ENCODE data around the gene MRPL2.
A peak's percentile ranks its signal among the peaks of the same experiment; 100 is the strongest.

MRPL2 gene

GRCh38 chr6:43059168-43060033 lies at the start of gene MRPL2, which contains the start of gene KLC4:
Gene MRPL2, minus strand, starts transcription at chr6:43059434. Its CDS starts 53 bp downstream, at chr6:43059381.
Gene KLC4, plus strand, starts transcription at chr6:43059631. Its CDS starts 1,705 bp downstream, at chr6:43061336.
- DNase-seq = peak; percentile 97

- no peak for DNase-seq
These were observed 48.3 kb upstream of the MRPL2 start for GRCh38 chr6:43107344-43108062.

GRCh38 chr6:43105538-43106222 lies 46.4 kb upstream of the MRPL2 start:
- DNase-seq = no peak

GRCh38 chr6:43103253-43103876 lies 44.1 kb upstream of the MRPL2 start:
- no peak for DNase-seq

- DNase-seq = no peak
These were observed 42.3 kb upstream of the MRPL2 start for GRCh38 chr6:43101497-43101896.

- DNase-seq = no peak
These were observed 38.3 kb upstream of the MRPL2 start for GRCh38 chr6:43097502-43097901.

GRCh38 chr6:43097098-43097489 lies 37.9 kb upstream of the MRPL2 start:
- DNase-seq = no peak

- DNase-seq = no peak
These were observed 37.3 kb upstream of the MRPL2 start for GRCh38 chr6:43096451-43097097.

GRCh38 chr6:43095939-43096338 lies 36.7 kb upstream of the MRPL2 start:
- no peak for DNase-seq

GRCh38 chr6:43093436-43094289 lies 34.4 kb upstream of the MRPL2 start:
- DNase-seq = no peak

- no peak for DNase-seq
These were observed 33.4 kb upstream of the MRPL2 start for GRCh38 chr6:43092635-43093034.

GRCh38 chr6:43091436-43091991 lies 32.3 kb upstream of the MRPL2 start:
- no peak for DNase-seq

- no peak for DNase-seq
These were observed 31.8 kb upstream of the MRPL2 start for GRCh38 chr6:43091020-43091419.

- DNase-seq = no peak
These were observed 31.3 kb upstream of the MRPL2 start for GRCh38 chr6:43090559-43090956.

GRCh38 chr6:43089874-43090558 lies 30.8 kb upstream of the MRPL2 start:
- DNase-seq = no peak

- DNase-seq = no peak
These were observed 30.2 kb upstream of the MRPL2 start for GRCh38 chr6:43089467-43089866.

- DNase-seq = no peak
These were observed 29.4 kb upstream of the MRPL2 start for GRCh38 chr6:43088654-43089056.

GRCh38 chr6:43086022-43086658 lies 26.9 kb upstream of the MRPL2 start:
- peak; percentile 20 for DNase-seq

- no peak for DNase-seq
These were observed 23.8 kb upstream of the MRPL2 start for GRCh38 chr6:43082806-43083655.
